Kidney (tissue), 14 donors: ENCODE measurements around the gene CLOCK. TPM values are rescaled to one million over a fixed set of nuclear protein-coding genes. Genes with fewer than 3 reads are reported as not detected.

Experiments
- DNase-seq, 5 donors: peaks; one replicate each; pipeline ENCODE4 v3.0.0-alpha.2; 2013 to 2020
- FAIRE-seq: peaks from 2 replicates; lab custom pipeline; 2012; peaks lifted over from hg19 to GRCh38; lab: Jason Lieb, UNC
- H3K27ac ChIP-seq, 2 donors: one replicate each; pipeline ENCODE4 v1.7.0; 2013; ENCODE audit warnings: low read depth in 2 of 2, low read length in 2 of 2, inconsistent platforms in 1 of 2
- H3K27me3 ChIP-seq: one replicate; pipeline ENCODE4 v1.7.1; 2013; ENCODE audit warnings: low read length, inconsistent platforms; ENCODE audit not compliant: control insufficient read depth, insufficient read depth
- H3K36me3 ChIP-seq, 3 donors: one replicate each; pipeline versions ENCODE4 v1.7.0 to v1.7.1; 2013; ENCODE audit warnings: low read length in 3 of 3, control low read depth in 1 of 3, inconsistent platforms in 1 of 3; ENCODE audit not compliant: insufficient read depth in 3 of 3, control insufficient read depth in 2 of 3
- H3K4me1 ChIP-seq, 3 donors: one replicate each; pipeline versions ENCODE4 v1.7.0 to v1.7.1; 2013; ENCODE audit warnings: low read length in 3 of 3, inconsistent platforms in 1 of 3, low read depth in 1 of 3; ENCODE audit not compliant: control insufficient read depth in 2 of 3, insufficient read depth in 2 of 3
- H3K4me3 ChIP-seq, 3 donors: one replicate each; pipeline versions ENCODE4 v1.7.0 to v1.8.1; 2013; ENCODE audit warnings: low read length in 3 of 3, control low read depth in 1 of 3, inconsistent platforms in 1 of 3
- H3K9ac ChIP-seq, 3 donors: one replicate each; pipeline versions ENCODE4 v1.7.0 to v1.7.1; 2013; ENCODE audit warnings: low read length in 3 of 3, control low read depth in 1 of 3, inconsistent platforms in 1 of 3
- H3K9me3 ChIP-seq, 3 donors: one replicate each; pipeline versions ENCODE4 v1.7.0 to v1.7.1; 2013; ENCODE audit warnings: low read length in 3 of 3, control low read depth in 1 of 3, inconsistent platforms in 1 of 3; ENCODE audit not compliant: control insufficient read depth in 2 of 3, insufficient read depth in 1 of 3
- intact Hi-C: fragments of 100-400 bp; cut with DNase I; formaldehyde crosslinking; loops from one replicate; pipeline ENCODE4 v1.11.1; 2022
- polyA plus RNA-seq: library from polyadenylated mRNA; stranded (reverse); fragments of 350-450 nt; fragmentation: Illumina TruSeq; extraction: RNeasy Lipid Tissue Mini Kit (QIAGEN cat#74804); gene quantifications from one replicate; pipeline ENCODE4 v1.2.3, GENCODE V29; 2014; ENCODE audit warnings: low read depth, low replicate concordance; ENCODE audit not compliant: insufficient read depth
- total RNA-seq: library from RNA; stranded (reverse); fragmentation: NEBNext Ultra II Directional; extraction: Animal tissue kit (Norgen Biotek cat#: 25700); gene quantifications from one replicate; pipeline ENCODE4 v1.2.1, GENCODE V29; 2021
- TF ChIP-seq, protein P1 (sequence below): IDR thresholded peaks from 3 replicates; pipeline ENCODE4 v1.5.1; 2012; ENCODE audit warnings: mild to moderate bottlenecking, moderate library complexity, borderline replicate concordance; ENCODE audit not compliant: insufficient read depth; ENCODE audit errors: extremely low read depth
- donor health status: control.
- donor health status: control.
- donor health status: control.
- donor health status: control.
- donor health status: control.
- donor health status: DM: yes; HTN: yes; CAD: no.
- donor health status: Normal renal cell carcinoma (clear cell type).

The CLOCK gene
- total and polyA plus RNA-seq, 2 donors from 2014 or later = 3.8 to 28.9 TPM

DNA sequence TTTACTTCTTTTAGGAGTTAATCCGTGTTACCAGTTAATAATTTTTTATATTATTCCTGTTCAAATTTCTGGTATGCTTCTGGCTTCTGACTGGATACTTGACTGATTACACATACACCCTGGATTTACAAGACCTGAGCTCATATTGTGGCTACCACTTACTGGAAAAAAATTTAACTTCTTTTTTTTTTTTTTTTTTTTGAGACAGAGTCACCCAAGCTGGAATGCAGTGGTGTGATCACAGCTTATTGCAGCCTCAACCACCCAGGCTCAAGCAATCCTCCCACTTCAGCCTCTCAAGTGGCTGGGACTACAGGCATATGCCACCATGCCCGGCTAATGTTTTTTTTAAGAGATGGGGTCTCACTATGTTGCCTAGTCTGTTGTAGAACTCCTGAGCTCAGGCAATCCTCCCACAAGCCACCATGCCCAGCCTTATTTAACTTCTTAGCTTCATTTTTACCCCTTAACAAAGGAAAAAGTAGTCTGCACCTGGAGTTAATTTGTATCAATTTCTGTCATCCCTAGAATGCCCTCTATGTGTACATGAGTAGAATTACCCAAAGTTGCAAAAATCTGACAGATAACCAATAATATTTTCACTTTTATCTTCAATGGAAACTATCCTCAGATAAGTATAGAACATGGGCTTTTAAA lies 100.7 kb downstream of the CLOCK start:
- intact Hi-C loops = no loop called here
- no peak for DNase-seq
- Histone ChIP-seq H3K4me1 (no peaks in the 10 kb centered on the region), H3K27me3 (no peaks in the 10 kb centered on the region), H3K9me3 (no peaks in the 10 kb centered on the region), H3K27ac (no peak overlapping the region), H3K36me3 (peaks cover 5 to 9% (median 9%) of the 10 kb centered on the region in 3 donors), H3K9ac (no peak overlapping the region), H3K4me3 (no peak overlapping the region)
- TF ChIP-seq, protein P1, sequence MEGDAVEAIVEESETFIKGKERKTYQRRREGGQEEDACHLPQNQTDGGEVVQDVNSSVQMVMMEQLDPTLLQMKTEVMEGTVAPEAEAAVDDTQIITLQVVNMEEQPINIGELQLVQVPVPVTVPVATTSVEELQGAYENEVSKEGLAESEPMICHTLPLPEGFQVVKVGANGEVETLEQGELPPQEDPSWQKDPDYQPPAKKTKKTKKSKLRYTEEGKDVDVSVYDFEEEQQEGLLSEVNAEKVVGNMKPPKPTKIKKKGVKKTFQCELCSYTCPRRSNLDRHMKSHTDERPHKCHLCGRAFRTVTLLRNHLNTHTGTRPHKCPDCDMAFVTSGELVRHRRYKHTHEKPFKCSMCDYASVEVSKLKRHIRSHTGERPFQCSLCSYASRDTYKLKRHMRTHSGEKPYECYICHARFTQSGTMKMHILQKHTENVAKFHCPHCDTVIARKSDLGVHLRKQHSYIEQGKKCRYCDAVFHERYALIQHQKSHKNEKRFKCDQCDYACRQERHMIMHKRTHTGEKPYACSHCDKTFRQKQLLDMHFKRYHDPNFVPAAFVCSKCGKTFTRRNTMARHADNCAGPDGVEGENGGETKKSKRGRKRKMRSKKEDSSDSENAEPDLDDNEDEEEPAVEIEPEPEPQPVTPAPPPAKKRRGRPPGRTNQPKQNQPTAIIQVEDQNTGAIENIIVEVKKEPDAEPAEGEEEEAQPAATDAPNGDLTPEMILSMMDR = no peak
- FAIRE-seq = no peak

DNA sequence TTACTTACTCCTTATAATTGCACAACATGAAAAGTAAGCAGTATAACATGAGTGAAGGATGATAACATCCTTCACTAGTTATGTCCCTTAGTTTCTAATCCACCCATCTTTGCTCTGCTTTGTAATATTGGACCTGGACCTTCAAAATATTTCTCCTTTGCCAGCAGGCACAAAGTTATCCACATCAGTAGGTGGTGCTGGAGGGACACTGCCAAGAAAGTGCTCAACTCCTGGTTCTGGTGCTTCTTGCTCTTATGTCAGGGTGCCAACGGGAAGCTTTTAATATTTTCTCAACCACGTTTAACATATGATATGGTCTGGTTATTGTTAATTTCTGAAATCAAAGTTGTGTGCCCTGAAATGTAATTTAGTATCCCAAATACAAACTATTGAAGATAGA lies 101.9 kb downstream of the CLOCK start:
- H3K4me3 ChIP-seq = no peak overlapping the region
- TF ChIP-seq, protein P1 = peak; percentile 19
- intact Hi-C loops = no loop called here
- FAIRE-seq = peak; percentile 67
- H3K27ac ChIP-seq = no peak overlapping the region
- H3K9me3 ChIP-seq = no peaks in the 10 kb centered on the region
- DNase-seq = peak in 2 of 5 donors; percentile 8 to 12
- peaks cover 8 to 10% (median 9%) of the 10 kb centered on the region in 3 donors for H3K36me3 ChIP-seq
- H3K9ac ChIP-seq = no peak overlapping the region
- no peaks in the 10 kb centered on the region for H3K4me1 ChIP-seq
- H3K27me3 ChIP-seq = no peaks in the 10 kb centered on the region

DNA sequence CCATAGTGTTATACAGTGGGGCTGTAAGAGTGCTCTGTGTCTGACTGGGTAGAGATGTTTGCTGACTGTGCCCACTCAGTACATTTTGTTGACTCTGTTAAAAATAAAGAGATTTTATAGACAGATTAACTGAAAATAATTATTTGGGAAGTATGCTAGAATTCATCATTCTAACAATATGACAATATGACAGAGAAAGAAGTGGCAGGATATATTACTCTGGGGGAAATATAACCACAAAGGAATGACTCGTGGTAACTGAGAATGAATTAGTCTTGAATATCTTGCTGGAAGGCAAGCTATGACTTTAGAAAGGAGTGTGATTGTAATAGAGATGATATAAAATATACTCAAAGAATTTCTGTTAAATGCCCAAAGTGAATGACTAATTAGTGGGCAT lies 104.2 kb downstream of the CLOCK start:
- Histone ChIP-seq H3K9ac (no peak overlapping the region), H3K27ac (no peak overlapping the region), H3K9me3 (no peaks in the 10 kb centered on the region), H3K27me3 (no peaks in the 10 kb centered on the region), H3K4me1 (no peaks in the 10 kb centered on the region), H3K36me3 (peaks cover 7 to 14% (median 8%) of the 10 kb centered on the region in 3 donors), H3K4me3 (no peak overlapping the region)
- intact Hi-C loops = no loop called here
- DNase-seq = no peak
- TF ChIP-seq, protein P1 = no peak
- FAIRE-seq = no peak
